NCI-H2029 treated with DMSO at 0.1 percent for 48 hours (cell line): ENCODE results near the gene SCN8A.

Experiments
- DNase-seq: peaks from one replicate; lab custom pipeline; 2025; lab: John Stamatoyannopoulos, UW

Gene SCN8A

GRCh38 chr12:51851413-51852124 is 260.5 kb downstream of the SCN8A start:
- no peak for DNase-seq

DNA sequence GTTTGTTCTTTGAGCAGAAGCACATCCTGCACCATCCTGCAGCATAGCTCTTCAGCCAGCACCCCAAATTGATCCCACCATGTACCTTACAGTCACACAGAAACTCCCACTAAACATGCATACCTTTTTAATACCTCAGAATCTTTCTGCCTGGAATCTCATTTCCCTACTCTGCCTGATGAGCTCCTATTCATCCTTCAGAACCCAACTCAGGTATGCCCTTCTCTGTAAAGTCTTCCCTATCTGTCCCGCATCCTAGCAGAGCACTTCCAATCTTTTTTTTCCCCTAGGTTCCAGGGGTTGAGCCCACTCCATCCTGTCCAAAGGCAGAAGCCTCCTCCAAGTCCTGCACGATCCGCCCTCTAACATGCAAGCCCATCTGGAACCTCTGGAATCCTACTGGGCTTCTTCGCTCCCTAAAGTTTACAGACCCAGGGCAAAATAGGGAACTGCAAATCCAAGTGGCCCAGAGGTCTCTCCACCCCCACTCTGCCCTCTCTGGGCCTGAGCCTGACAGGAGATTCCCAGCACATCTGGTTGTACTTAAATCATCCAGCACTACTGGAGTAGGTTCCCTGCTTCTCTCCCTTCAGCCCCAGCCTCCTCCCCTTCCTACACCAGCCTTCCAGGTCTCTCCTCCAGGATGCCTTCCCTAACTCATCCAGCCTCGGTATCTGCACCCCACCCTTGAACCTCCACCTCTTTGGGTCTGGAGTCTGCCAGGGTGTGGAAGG is 261.5 kb downstream of the SCN8A start:
- no peak for DNase-seq

DNA sequence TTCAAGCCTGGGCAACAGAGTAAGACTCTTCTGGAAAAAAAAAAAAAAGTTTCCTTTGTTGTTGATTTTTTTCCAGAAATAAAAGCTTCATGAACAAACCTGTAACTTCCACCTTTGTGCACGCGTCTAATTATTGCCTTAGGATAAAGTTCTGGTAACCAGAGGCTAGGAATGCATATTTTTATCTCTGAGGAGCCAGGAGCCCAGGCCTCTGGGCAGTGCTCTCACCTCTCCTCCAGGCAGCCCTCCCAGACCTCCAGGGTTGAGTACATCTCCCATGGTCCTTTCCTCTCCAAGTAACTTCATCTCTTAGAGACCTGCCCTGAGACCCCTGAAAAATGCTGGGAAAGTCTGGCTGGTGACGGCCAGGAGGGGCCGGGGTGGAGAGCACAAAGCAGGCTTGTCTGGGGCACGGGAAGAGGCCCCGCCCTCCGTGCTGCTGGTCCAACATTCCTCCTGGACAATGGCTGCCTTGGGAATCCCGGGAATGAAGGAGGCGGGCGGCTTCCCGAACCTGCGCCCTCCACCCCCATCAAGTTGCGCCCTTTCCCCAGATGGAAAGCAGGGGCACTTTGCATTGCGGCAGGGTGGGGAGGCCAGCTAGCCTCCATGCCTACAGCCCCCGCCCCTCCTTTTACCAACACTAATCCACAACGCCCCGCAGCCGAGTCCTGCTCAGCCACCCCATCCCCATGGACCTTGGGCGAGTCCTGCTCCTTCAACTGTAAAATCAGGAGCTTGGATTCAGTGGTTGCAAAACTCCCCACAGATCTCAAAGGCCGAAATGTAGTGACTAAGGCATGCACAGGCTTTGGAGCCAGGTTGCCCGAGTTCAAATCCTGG is 264.8 kb downstream of the SCN8A start:
- no peak for DNase-seq

GRCh38 chr12:51860986-51861385 is 270.0 kb downstream of the SCN8A start:
- no peak for DNase-seq
